Endometrial microvascular endothelial cells (primary cell): ENCODE measurements around the gene POLG. TPM values are rescaled to one million over a fixed set of nuclear protein-coding genes. Genes with fewer than 3 reads are reported as not detected.

Source experiments
- in situ Hi-C: cut with HindIII; loops from 2 replicates; pipeline ENCODE4 v1.10.0; 2017; ENCODE audit warnings: low sequenced_read_pairs, low pct_unique_long_range_greater_than_20kb; ENCODE audit errors: inconsistent ontology term
- total RNA-seq: library from RNA; depleted of rRNA; stranded (reverse); fragments of >200 nt; gene quantifications from one replicate; pipeline ENCODE4 v1.2.3, GENCODE V29; 2015; ENCODE audit errors: inconsistent ontology term

Gene POLG
- total RNA-seq, 1 donor from 2014 or later: 66.6 TPM

GRCh38 chr15:89330881-89331595, 3.6 kb downstream of the POLG start:
- in situ Hi-C loops: no loop called here

DNA sequence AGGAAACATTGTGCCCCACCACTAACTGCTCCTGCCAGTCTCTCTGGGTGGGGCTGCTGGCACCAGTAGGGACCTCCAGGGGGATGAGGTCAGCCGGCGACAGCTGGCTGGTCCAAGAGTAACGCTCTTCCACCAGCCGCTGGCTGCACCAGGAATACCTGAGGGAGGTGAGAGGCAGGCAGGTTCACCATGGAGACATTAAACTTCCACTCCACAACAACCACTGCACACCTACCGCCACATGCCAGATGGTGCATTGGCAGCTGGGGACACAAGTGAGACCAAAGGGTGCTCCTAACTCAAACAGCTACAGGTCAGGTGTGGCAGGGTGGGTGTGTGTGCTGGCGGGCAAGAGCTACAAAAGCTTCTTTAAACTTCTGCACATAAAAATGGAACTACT, 4.5 kb downstream of the POLG start:
- in situ Hi-C loops: no loop called here

- in situ Hi-C loops: no loop called here
These were observed 5.1 kb downstream of the POLG start for GRCh38 chr15:89329329-89330084.

DNA sequence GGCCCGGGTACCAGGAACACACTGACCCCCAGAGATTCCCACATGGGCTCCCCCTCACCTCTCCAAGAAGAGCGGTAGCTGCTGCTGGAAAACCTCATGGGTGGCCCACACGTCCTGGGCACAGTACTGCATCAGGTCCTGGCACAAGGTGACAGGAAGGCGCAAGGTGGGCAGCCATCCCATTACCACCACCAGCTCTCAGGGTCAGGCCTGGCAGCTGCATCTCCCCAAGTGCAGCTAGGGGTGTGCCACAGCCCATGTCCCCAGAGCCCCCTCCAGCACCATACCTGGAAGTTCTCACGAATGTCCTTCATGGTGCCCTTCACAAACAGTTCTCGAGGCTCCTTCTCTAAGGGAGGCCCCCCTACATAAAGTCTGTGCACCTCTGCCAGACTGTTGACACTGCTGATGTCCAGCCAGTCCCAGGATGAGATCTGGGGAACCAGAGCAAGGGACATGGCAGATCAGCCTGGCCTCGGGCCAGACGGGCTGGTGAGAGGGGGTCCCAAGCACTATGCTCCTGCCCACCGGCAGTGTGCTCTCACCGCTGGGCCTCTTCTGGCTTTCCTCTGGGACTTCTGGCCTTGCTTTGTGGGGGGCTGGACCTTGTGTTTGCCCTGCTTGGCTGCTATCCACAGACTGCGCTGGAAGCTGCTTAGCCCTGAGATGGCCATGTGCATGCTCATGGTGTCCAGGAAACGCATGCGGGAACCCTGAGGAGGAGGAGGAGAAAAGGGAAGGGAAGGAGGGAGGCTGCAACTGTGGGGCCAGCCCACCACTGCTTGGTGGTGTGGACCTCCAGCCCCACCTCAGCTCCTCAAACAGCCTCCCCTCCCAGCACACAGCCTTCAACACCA, 6.0 kb downstream of the POLG start:
- in situ Hi-C loops: no loop called here

- in situ Hi-C loops: no loop called here
These were observed 7.5 kb downstream of the POLG start for GRCh38 chr15:89327113-89327512.

GRCh38 chr15:89326316-89326715, 8.3 kb downstream of the POLG start:
- in situ Hi-C loops: no loop called here

DNA sequence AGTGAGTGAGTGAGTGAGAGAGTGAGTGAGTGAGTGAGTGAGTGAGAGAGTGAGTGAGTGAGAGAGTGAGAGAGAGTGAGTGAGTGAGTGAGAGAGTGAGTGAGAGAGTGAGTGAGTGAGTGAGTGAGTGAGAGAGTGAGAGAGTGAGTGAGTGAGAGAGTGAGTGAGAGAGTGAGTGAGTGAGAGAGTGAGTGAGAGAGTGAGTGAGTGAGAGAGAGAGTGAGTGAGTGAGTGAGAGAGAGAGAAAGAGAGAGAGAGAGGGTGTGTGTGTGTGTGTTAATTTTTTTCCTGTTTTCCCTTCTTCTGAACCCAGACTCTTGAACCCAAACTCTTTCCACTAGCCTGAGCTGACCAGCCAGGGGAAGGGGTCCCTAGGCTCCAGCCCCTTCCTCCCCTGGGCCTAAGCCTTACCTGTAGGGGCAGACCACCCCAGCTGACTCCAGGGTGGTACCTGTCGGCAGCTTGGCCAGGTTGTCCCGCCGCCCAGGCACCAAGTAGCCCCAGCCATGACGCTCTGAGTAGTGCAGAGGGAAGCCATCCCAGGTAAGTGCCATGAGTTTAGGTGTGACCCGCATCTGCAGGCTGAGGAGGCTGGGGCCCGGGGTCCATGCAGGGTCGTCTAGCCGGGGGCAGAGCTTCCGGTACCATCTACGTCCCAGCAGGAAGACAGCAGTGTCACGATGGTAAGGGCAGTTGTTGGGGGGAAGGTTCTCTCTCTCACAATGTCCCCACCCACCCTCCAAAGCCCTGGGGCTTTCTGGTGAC, 9.4 kb downstream of the POLG start:
- in situ Hi-C loops: no loop called here

- in situ Hi-C loops: no loop called here
These were observed 10.8 kb downstream of the POLG start for GRCh38 chr15:89323825-89324224.

- in situ Hi-C loops: no loop called here
These were observed 11.8 kb downstream of the POLG start for GRCh38 chr15:89322822-89323221.

GRCh38 chr15:89321521-89322410, 12.9 kb downstream of the POLG start:
- in situ Hi-C loops: no loop called here

GRCh38 chr15:89320200-89320599, 14.4 kb downstream of the POLG start:
- in situ Hi-C loops: no loop called here

DNA sequence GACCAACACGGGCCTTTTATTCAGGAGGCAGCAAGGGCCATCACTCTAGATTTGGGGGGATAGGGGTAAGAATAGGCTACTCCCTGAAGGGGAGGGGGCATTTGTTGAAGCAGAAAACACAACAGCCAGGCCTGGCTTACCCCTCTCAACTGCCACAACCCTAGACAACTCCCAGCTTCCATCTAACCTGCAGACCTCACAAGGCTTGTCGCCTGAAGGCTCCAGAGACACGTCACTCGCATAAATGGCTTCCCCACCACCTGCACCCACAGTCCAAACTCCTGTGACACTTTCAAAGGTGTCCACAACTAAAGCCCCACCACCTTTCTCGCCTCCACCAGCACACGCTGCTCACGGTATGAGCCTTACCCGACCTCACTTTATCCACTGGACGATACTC, 14.9 kb downstream of the POLG start:
- in situ Hi-C loops: no loop called here

- in situ Hi-C loops: no loop called here
These were observed 17.4 kb downstream of the POLG start for GRCh38 chr15:89317186-89317720.

DNA sequence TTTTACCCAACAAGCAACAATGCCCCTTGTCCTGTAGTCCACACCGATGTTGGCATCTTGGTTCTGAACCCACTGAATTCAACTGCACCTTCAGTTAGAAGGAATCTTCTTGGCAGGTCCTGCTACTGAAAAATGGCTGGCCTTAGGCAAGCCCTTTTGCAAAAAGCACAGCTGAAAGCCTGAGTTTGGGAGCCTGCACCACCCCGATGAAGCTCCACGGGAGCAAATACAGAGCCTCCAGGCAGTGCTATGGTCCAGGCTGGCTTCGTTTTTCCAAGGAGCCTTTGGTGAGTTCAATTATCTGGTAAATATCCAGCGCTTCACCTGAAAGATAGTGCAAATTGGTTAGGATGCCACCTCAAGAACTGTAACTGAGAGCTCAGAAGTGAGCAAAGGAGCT, 18.1 kb downstream of the POLG start:
- in situ Hi-C loops: no loop called here

DNA sequence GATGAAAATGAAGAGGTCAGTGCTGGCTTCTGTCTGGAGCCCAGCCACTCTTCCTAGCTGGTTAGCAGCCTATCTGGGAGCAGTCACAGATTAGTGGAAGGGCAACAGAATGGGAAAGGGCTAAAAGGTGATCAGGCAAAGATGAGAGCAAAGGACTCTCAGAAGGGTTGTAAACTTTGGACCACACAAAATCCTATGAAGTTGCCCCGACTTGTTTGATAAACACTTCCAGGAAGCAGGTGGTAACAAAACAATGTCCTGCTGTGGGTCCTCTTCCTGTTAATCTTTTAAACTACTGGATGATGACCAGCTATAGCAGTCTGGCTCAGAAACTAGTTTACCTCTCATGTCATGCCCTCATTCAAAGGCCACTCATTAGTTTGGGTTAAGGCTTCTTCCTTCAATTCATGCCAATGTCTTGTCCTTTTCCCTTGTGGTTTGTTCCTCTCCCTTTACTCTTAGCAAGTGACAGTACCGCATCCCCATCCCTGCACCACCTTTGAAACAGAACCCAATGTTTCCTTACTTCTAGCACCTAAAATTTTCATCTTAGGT, 19.2 kb downstream of the POLG start:
- in situ Hi-C loops: no loop called here

- in situ Hi-C loops: no loop called here
These were observed 24.6 kb downstream of the POLG start for GRCh38 chr15:89309993-89310392.

DNA sequence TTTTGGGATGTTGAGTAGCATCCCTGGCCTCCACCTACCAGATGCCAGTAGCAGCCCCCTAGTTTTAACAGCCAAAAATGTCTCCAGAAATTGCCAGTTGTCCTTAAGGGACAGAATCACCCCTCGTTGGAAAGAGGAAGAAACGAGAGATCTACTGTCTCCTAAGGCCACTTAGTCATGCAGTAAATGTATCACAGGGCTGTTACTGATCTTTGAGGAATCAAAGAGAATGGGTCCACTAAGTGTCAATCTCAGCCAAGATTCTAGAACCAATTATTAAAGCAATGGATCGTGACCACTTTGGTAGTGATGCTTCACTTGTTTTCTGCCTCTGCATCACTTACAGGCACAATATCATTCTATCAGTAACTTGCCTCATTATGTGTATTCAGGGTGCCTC, 26.4 kb downstream of the POLG start:
- in situ Hi-C loops: no loop called here
